CD4-positive, CD25-positive, alpha-beta regulatory T cell (primary cell): ENCODE results near the gene MYD88. TPM values are rescaled to one million over a fixed set of nuclear protein-coding genes. Genes with fewer than 3 reads are reported as not detected.
A peak's percentile ranks its signal among the peaks of the same experiment; 100 is the strongest.

Experiments used
- ATAC-seq, 2 donors: fragments of 150-1000 bp; cut with Tn5 transposase; one replicate each; pipeline ENCODE4 v1.10.0; 2021; ENCODE audit warnings: low read depth in 2 of 2, moderate number of reproducible peaks in 2 of 2, moderate library complexity in 1 of 2
- DNase-seq, 3 donors: peaks; one replicate each; pipeline versions ENCODE4 v3.0.0 to v3.0.0-alpha.2; 2012 to 2022; ENCODE audit warnings: mixed read lengths in 1 of 3
- H3K27ac ChIP-seq: one replicate; pipeline ENCODE4 v1.7.0; 2013; ENCODE audit warnings: mild to moderate bottlenecking, low read length; ENCODE audit not compliant: insufficient read depth, poor library complexity, severe bottlenecking
- H3K27me3 ChIP-seq: one replicate; pipeline ENCODE4 v1.7.0; 2013; ENCODE audit warnings: low read length; ENCODE audit not compliant: control insufficient read depth, insufficient read depth
- H3K36me3 ChIP-seq: one replicate; pipeline ENCODE4 v1.7.0; 2013; ENCODE audit warnings: mild to moderate bottlenecking, low read length, moderate library complexity; ENCODE audit not compliant: control insufficient read depth, insufficient read depth
- H3K4me1 ChIP-seq: 2 replicates; pipeline ENCODE4 v1.7.0; 2013; ENCODE audit warnings: mild to moderate bottlenecking, low read length; ENCODE audit not compliant: insufficient read depth, control insufficient read depth, poor library complexity, severe bottlenecking
- H3K4me3 ChIP-seq: one replicate; pipeline ENCODE4 v1.7.0; 2013; ENCODE audit warnings: low read depth, mild to moderate bottlenecking, low read length, moderate library complexity
- H3K9me3 ChIP-seq, 2 experiments: 1 replicate in 1 of 2; 2 replicates in 1 of 2; pipeline ENCODE4 v1.7.0; 2013; ENCODE audit warnings: low read length in 2 of 2, mild to moderate bottlenecking in 1 of 2, moderate library complexity in 1 of 2; ENCODE audit not compliant: control insufficient read depth in 2 of 2
- H3K27ac Mint-ChIP-seq, 3 donors: one replicate each; pipeline ENCODE4 v1.8.0; 2020 to 2022; ENCODE audit warnings: mild to moderate bottlenecking in 3 of 3, mixed read lengths in 3 of 3, moderate library complexity in 2 of 3
- H3K27me3 Mint-ChIP-seq: one replicate; pipeline ENCODE4 v1.8.0; 2022; ENCODE audit warnings: mild to moderate bottlenecking, mixed read lengths
- H3K36me3 Mint-ChIP-seq: one replicate; pipeline ENCODE4 v1.8.0; 2020; ENCODE audit warnings: mixed read lengths
- H3K4me1 Mint-ChIP-seq, 4 donors: one replicate each; pipeline ENCODE4 v1.8.0; 2020 to 2022; ENCODE audit warnings: mixed read lengths in 4 of 4, mild to moderate bottlenecking in 1 of 4
- H3K4me3 Mint-ChIP-seq, 4 donors: one replicate each; pipeline ENCODE4 v1.8.0; 2020 to 2022; ENCODE audit warnings: mild to moderate bottlenecking in 4 of 4, mixed read lengths in 4 of 4, moderate library complexity in 3 of 4
- H3K9me3 Mint-ChIP-seq, 7 donors: one replicate each; pipeline ENCODE4 v1.8.0; 2020 to 2022; ENCODE audit warnings: mixed read lengths in 7 of 7, mild to moderate bottlenecking in 3 of 7, moderate library complexity in 2 of 7
- polyA plus RNA-seq, 4 donors: library from polyadenylated mRNA; unstranded; fragments of 300-500 nt; fragmentation: Illumina TruSeq; gene quantifications; one replicate each; pipeline ENCODE4 v1.2.3, GENCODE V29; 2021
- total RNA-seq: library from RNA; stranded (reverse); gene quantifications from one replicate; pipeline ENCODE4 v1.2.3, GENCODE V29; 2022

The MYD88 gene
- total and polyA plus RNA-seq, 5 donors from 2014 or later = 49.9 to 184 (median 126) TPM

- Mint-ChIP-seq H3K9me3 (no peaks in the 10 kb centered on the region), H3K36me3 (peaks cover 7% of the 10 kb centered on the region), H3K4me3 (peak overlapping the region; percentile 94 to 97 (median 96)), H3K27ac (peak overlapping the region in 2 of 3 donors; percentile 20 to 69), H3K4me1 (peaks cover 40 to 85% (median 61%) of the 10 kb centered on the region in 4 donors), H3K27me3 (no peaks in the 10 kb centered on the region)
- Histone ChIP-seq H3K27me3 (no peaks in the 10 kb centered on the region), H3K4me1 (peaks cover 69% of the 10 kb centered on the region), H3K4me3 (peak overlapping the region; percentile 72), H3K9me3 (no peaks in the 10 kb centered on the region), H3K36me3 (no peaks in the 10 kb centered on the region), H3K27ac (peak overlapping the region; percentile 26)
- DNase-seq (no peak), ATAC-seq (no peak)
Measured at GRCh38 chr3:38168151-38169026, 29.9 kb downstream of the MYD88 start.

GRCh38 chr3:38169027-38169317 lies 30.5 kb downstream of the MYD88 start:
- peaks cover 73% of the 10 kb centered on the region for H3K4me1 ChIP-seq
- Mint-ChIP-seq H3K27me3 (no peaks in the 10 kb centered on the region), H3K4me3 (peak overlapping the region in 3 of 4 donors; percentile 49 to 94 (median 91)), H3K36me3 (peaks cover 7% of the 10 kb centered on the region), H3K4me1 (peaks cover 46 to 88% (median 67%) of the 10 kb centered on the region in 4 donors), H3K27ac (peak overlapping the region; percentile 23 to 69 (median 38)), H3K9me3 (no peaks in the 10 kb centered on the region)
- ATAC-seq = no peak
- H3K36me3 ChIP-seq = no peaks in the 10 kb centered on the region
- peak overlapping the region; percentile 29 for H3K27ac ChIP-seq
- H3K9me3 ChIP-seq = no peaks in the 10 kb centered on the region
- peak in 1 of 3 donors; percentile 39 for DNase-seq
- H3K4me3 ChIP-seq = peak overlapping the region; percentile 72
- no peaks in the 10 kb centered on the region for H3K27me3 ChIP-seq

GRCh38 chr3:38170722-38171121 lies 32.3 kb downstream of the MYD88 start:
- H3K4me3 Mint-ChIP-seq = peak overlapping the region in 2 of 4 donors; percentile 61 to 68
- Histone ChIP-seq H3K27ac (no peak overlapping the region), H3K27me3 (no peaks in the 10 kb centered on the region), H3K4me3 (no peak overlapping the region), H3K36me3 (no peaks in the 10 kb centered on the region), H3K9me3 (no peaks in the 10 kb centered on the region), H3K4me1 (peaks cover 73% of the 10 kb centered on the region)
- DNase-seq = no peak
- no peak overlapping the region for H3K27ac Mint-ChIP-seq
- H3K9me3 Mint-ChIP-seq = no peaks in the 10 kb centered on the region
- H3K4me1 Mint-ChIP-seq = peaks cover 53 to 92% (median 73%) of the 10 kb centered on the region in 4 donors
- ATAC-seq = no peak
- H3K27me3 Mint-ChIP-seq = no peaks in the 10 kb centered on the region
- peaks cover 7% of the 10 kb centered on the region for H3K36me3 Mint-ChIP-seq

- Histone ChIP-seq H3K4me1 (peaks cover 71% of the 10 kb centered on the region), H3K4me3 (no peak overlapping the region), H3K36me3 (no peaks in the 10 kb centered on the region), H3K27me3 (no peaks in the 10 kb centered on the region), H3K9me3 (no peaks in the 10 kb centered on the region), H3K27ac (peak overlapping the region; percentile 36)
- Mint-ChIP-seq H3K4me1 (peaks cover 53 to 91% (median 69%) of the 10 kb centered on the region in 4 donors), H3K36me3 (peaks cover 7% of the 10 kb centered on the region), H3K27me3 (no peaks in the 10 kb centered on the region), H3K4me3 (peak overlapping the region in 1 of 4 donors; percentile 61), H3K27ac (no peak overlapping the region), H3K9me3 (no peaks in the 10 kb centered on the region)
- ATAC-seq (no peak), DNase-seq (no peak)
Measured at GRCh38 chr3:38171622-38172021, 33.2 kb downstream of the MYD88 start.

GRCh38 chr3:38173834-38174418 lies 35.5 kb downstream of the MYD88 start:
- Histone ChIP-seq H3K27me3 (no peaks in the 10 kb centered on the region), H3K4me3 (peak overlapping the region; percentile 77), H3K36me3 (peaks cover under 1% of the 10 kb centered on the region), H3K9me3 (no peaks in the 10 kb centered on the region), H3K27ac (peak overlapping the region; percentile 43), H3K4me1 (peaks cover 50% of the 10 kb centered on the region)
- peaks cover 9% of the 10 kb centered on the region for H3K36me3 Mint-ChIP-seq
- no peaks in the 10 kb centered on the region for H3K9me3 Mint-ChIP-seq
- H3K4me1 Mint-ChIP-seq = peaks cover 38 to 82% (median 57%) of the 10 kb centered on the region in 4 donors
- H3K4me3 Mint-ChIP-seq = peak overlapping the region; percentile 4 to 60 (median 53)
- ATAC-seq = peak in 1 of 2 donors; percentile 31
- peak overlapping the region; percentile 62 to 88 (median 81) for H3K27ac Mint-ChIP-seq
- H3K27me3 Mint-ChIP-seq = no peaks in the 10 kb centered on the region
- DNase-seq = peak in 1 of 3 donors; percentile 35

- no peak overlapping the region for H3K27ac ChIP-seq
- H3K27me3 Mint-ChIP-seq = no peaks in the 10 kb centered on the region
- H3K4me1 Mint-ChIP-seq = peaks cover 29 to 75% (median 54%) of the 10 kb centered on the region in 4 donors
- H3K4me3 ChIP-seq = no peak overlapping the region
- no peak for ATAC-seq
- H3K4me1 ChIP-seq = peaks cover 29% of the 10 kb centered on the region
- H3K27me3 ChIP-seq = no peaks in the 10 kb centered on the region
- H3K4me3 Mint-ChIP-seq = no peak overlapping the region
- peaks cover 23% of the 10 kb centered on the region for H3K36me3 Mint-ChIP-seq
- no peak for DNase-seq
- H3K9me3 ChIP-seq = no peaks in the 10 kb centered on the region
- peaks cover 4% of the 10 kb centered on the region for H3K36me3 ChIP-seq
- H3K9me3 Mint-ChIP-seq = peaks cover 0 to 1% (median 0%) of the 10 kb centered on the region in 7 donors
- H3K27ac Mint-ChIP-seq = peak overlapping the region in 2 of 3 donors; percentile 15 to 42
Measured at GRCh38 chr3:38177181-38177580, 38.7 kb downstream of the MYD88 start.

- DNase-seq (no peak), ATAC-seq (no peak)
- Histone ChIP-seq H3K27me3 (no peaks in the 10 kb centered on the region), H3K27ac (no peak overlapping the region), H3K36me3 (peaks cover 32% of the 10 kb centered on the region), H3K4me3 (no peak overlapping the region), H3K9me3 (no peaks in the 10 kb centered on the region), H3K4me1 (no peaks in the 10 kb centered on the region)
- Mint-ChIP-seq H3K27me3 (no peaks in the 10 kb centered on the region), H3K36me3 (peaks cover 38% of the 10 kb centered on the region), H3K4me3 (no peak overlapping the region), H3K27ac (no peak overlapping the region), H3K4me1 (peaks cover 5 to 19% (median 12%) of the 10 kb centered on the region in 4 donors), H3K9me3 (peaks cover 0 to 6% (median 0%) of the 10 kb centered on the region in 7 donors)
Measured at GRCh38 chr3:38186781-38187180, 48.3 kb downstream of the MYD88 start.
